Measurements from ENCODE around the gene MLANA.
A peak's percentile ranks its signal among the peaks of the same experiment; 100 is the strongest.
"Not testable (repeated sequence)": the region's sequence is repeated elsewhere in the genome, so short reads cannot be mapped to it uniquely, and the experiment has no call there.

The MLANA gene

DNA sequence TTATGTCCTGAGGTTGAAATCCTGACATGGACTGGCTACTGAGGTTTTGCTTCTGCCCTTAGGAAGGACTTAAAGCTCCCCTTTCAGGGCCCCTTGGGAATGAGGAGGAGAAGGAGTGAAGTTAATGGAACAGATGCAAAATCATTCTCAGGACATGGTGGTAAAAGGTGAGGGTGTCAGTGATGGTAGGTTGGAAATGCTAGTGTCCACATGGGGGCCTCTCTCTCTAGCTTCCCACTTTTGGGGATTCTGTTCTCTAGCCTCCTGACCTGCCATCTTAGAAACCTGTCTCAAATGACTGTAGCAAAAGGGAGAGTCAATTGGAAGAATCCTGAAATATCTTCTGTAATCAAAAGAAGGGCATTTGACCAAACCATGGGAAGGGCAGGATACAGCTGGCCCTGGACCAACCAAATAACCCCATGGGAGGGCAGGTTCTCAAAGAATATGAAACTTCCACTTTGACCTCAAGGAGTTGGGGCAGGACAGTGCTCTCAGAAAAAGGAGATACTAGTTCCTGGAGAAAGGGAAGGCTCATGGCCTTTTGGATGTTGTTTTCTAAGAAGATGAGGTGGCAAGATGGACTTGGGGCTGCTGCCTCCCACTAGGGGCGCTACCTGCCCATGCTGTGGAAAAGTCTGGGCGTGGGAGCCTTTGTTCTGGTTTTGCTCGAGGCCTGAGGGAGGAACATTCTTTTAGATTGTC is 21.2 kb upstream of the MLANA start:
- DNase-seq (ENCODE audit: low read depth) = no peak

DNA sequence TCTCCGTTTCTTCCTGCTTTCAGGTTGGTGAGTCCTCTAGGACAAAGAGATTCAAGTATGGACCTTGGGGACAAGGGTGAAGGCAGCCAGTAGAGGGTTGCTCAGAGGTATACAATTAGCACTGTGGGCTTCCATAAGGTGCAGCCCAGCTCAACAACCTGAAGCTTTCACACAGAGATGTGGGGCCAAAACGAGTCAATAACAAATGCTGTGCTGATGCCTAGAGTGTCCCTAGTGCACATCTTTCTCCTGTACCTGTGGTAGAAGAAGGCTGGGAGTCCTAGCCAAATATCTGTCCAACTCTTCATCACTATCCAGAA is 20.7 kb upstream of the MLANA start:
- DNase-seq (ENCODE audit: low read depth) = no peak

- DNase-seq (ENCODE audit: low read depth) = no peak
Observed at GRCh38 chr9:5870691-5871090, 20.0 kb upstream of the MLANA start.

- DNase-seq (ENCODE audit: low read depth) = no peak
Observed at GRCh38 chr9:5871785-5872184, 18.9 kb upstream of the MLANA start.

DNA sequence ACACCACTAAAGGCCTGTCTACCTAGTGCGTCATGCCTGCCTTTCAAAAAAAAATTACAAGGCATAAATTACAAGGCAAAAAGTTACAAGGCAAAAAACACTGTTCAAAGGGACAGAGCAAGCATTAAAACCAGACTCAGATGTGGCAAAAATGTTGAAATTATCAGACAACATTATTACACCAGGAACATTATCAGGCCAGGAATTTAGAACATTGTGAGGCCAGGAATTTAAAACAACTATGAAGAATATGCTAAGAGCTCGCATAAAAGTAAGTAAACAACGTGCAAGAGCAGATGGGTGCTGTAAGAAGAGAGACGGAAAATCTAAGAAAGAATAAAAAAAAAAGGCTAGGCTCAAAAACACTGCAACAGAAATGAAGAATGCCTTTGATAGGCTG is 18.2 kb upstream of the MLANA start:
- no peak for DNase-seq (ENCODE audit: low read depth)

DNA sequence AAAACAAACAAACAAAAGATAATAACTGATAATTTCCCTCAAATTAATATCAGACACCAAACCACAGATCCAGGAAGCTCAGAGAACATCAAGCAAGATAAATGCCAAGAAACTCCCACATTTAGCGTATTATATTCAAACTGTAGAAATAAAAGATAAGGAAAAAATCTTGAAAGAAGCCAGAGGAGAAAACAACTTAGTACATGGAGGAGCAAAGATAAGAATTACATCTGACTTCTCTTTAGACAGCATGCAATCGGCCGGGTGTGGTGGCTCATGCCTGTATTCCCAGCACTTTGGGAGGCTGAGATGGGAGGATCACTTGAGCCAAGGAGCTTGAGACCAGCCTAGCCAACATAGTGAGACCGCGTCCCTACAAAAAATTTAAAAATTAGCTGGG is 17.2 kb upstream of the MLANA start:
- no peak for DNase-seq (ENCODE audit: low read depth)

DNA sequence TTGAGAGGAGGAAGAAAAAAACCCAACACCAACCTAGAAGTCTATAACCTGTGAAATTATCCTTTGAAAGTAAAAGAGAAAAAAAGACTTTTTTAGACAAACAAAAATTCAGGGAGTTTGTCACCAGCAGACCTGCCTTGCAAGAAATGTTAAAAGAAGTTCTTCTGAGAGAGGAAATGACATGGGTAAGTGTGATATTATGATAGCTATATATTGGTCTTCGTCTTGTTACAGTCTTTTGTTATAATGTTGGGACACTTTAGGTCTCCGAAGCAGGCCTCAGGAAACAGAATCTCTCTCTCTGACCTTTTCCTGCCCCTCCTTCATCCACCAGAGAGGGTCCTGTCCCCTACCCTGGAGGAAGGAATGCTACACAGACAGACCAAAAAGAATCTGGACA is 16.6 kb upstream of the MLANA start:
- DNase-seq (ENCODE audit: low read depth) = no peak

DNA sequence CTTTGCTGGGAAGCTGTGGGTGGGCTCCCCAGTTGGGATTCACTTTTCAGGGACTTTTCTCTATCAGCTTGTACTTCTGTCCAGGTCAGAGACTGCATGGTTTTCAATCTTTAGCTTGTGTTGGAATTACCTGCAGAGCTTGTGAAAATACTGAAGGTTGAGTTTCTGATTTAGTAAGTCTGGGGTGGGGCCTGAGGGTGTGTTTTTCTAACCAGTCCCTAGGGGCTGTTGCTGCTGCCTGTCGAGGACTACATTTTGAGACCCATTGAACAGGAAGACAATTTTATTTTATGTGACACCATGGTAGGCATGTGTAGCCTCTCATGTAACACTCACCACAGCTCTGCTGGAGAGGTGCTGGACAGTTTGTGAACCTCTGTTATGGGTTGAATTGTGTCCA is 14.7 kb upstream of the MLANA start:
- no peak for DNase-seq (ENCODE audit: low read depth)

- DNase-seq (ENCODE audit: low read depth) = no peak
Observed at GRCh38 chr9:5876711-5877110, 14.0 kb upstream of the MLANA start.

DNA sequence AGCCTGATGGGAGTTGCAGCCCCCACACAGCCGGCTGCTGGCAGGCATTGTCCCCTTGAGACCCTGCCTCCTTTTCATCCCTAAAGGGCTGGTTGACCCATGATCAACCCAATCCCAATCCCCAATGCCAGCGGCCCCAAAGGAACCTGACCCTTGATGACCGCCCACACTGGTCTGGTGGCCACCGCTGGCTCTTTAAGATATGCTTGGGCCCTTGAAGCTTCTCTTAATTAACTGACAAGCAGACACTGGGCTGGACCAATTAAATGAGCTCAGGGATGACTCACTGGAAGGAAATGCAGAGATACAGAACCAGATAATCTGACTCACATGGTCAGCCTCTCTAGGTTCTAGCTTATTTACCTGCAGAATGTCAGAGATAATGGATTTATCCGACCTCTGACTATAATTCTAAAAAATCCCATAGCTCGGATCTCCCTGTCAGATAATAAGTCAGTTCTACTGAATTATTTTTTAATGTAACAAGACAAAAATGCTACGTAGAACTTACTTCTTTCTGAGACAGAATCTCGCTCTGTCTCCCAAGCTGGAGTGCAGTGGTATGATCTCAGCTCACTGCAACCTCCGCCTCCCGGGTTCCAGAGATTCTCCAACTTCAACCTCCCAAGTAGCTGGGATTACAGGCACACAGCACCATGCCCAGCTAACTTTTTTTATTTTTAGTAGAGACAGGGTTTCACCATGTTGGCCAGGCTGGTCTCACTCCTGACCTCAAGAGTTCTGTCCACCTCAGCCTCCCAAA is 11.1 kb upstream of the MLANA start:
- no peak for DNase-seq (ENCODE audit: low read depth)

DNA sequence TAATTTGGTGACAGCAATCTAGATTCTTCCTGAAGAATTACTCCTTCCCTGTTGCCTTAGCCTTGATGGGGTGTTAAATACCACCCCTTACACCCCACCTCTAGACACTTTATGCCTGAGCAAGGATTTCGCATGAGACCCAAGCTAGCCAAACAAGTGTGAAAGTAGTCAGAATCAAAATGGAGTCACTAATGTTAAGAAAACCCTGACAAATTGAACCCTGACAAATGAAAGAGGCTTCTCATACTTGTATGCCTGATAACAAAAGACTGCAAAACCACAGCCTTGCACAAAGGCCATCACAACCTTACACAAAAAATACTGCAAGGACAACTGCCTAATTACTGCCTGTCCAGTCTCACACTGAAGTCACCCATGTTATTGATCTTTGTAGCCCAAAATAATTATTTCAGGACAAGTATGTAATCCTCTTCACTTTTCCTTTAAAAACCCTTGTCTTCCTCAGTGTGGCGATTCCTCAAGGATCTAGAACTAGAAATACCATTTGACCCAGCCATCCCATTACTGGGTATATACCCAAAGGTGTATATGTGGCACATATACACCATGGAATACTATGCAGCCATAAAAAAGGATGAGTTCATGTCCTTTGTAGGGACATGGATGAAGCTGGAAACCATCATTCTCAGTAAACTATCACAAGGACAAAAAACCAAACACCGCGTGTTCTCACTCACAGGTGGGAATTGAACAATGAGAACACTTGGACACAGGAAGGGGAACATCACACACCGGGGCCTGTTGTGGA is 8.3 kb upstream of the MLANA start:
- not testable (repeated sequence) for DNase-seq (ENCODE audit: low read depth)

DNA sequence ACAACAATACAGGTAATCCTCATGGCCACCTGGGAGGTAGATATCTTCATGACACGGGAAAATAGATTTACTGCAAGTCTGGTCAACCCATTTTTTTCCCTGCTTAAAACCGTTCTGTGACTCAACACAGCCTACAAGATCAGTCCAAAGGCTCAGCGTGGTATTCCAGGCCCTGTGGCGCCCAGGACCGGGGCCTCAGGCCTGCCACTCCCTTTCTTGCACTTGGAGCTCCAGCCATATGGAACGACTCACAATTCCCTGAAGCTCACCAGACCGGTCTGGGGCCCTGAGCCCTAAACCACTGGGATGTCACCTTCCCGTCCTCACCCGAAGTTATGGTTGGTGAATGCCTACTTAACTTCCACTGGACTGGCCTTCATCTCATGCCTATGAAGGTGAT is 6.5 kb upstream of the MLANA start:
- DNase-seq (ENCODE audit: low read depth) = no peak

DNA sequence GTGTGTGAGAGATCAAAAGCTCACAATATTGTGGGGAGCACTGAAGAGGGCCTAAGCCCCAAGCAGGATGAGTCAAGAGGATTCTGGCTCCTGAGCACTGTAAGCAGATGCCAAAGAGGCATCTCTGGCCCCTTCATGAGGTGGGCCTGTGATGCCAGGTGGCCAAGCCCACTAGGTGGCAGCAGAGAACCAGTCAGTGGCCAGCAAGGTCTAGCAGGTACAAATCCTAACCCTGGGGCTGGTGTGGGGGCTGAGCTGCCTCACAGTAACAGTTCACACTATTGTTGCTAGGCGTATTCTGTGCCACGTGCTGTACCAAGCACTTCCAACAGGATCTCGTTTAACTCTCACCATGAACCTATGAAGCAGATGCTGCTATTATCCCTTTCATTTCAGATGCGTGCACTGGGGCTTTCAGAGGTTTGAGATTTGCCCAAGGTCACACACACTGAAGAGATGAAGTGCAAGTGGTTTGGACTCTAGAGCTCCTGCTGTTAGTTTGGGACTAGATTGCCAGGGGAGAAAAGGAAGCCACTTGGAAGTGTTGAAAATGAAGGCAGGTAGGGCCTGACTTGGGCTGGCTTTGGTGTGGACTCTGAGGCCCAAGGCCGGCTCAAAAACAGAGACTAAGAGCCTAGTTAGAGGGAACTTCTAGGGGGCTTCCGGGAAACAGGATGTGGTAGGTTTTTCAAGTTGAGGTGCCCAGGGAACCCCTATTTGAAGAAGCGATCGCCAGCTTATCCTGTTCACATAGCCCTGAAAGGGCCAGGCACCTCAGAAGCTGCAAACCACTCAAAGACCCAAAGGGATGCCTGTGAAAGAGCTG is 4.4 kb upstream of the MLANA start:
- peak; percentile 53 for DNase-seq (ENCODE audit: low read depth)

DNA sequence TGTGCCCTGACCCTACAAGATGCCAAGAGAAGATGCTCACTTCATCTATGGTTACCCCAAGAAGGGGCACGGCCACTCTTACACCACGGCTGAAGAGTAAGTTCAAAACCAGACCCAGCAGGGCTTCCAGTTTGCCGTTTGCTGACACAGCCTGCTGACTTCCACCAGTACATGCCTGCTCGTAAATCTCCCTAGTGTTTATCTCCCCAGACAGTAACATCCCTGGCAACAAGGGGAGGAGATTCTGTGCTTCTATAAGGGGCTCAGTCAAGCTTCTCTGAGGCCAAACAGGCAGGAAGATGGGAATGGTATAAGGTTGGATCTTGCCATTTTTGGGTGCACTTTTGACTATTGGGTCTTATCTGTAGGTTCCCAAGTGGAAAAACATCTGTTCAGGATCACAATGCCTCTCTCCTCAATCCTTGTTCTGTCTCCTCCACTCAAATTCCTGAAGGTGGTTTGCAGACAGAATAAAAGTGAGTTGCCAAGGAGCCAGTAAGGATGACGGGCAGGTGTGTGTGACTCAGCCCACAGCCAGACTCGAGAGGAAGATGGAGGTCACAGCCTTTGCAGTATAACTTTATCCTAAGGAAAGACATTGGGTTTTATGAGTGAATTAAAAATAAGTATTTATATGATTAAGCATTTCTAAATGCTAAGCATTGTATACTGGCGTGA is 1.9 kb downstream of the MLANA start:
- no peak for DNase-seq (ENCODE audit: low read depth)

GRCh38 chr9:5893134-5893505 is 2.4 kb downstream of the MLANA start:
- no peak for DNase-seq (ENCODE audit: low read depth)

DNA sequence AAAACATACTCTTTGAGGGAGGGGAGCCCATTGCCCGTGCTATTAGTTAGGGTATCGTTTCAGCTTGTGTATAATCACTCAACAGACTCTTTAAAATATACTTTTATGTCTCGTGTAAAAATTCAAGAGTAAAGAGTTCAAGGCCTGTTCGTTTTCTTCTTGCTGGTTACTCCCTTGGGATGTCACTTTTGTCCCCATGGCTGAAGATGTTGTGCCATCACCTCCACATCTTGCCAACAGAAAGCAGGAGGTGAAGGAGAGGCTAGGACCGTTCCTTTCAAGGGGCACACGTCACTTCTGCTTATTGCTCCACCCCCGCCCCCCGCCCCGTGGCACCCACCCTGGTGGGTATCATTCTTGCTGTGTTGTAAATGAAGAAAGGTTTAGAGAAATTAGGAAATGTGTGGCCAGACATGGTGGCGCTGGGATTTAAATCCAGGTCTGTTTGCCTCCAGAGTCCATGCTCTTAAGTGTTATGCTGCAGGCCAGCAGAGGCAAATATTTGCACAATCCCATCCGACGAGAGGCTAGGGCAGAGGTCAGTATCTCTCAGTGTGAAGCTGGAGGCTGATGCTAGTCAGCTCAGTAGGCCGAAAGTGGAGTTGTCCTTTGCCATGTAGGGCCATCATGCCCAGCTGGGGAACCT is 3.0 kb downstream of the MLANA start:
- no peak for DNase-seq (ENCODE audit: low read depth)

- no peak for DNase-seq (ENCODE audit: low read depth)
Observed at GRCh38 chr9:5894237-5894959, 3.7 kb downstream of the MLANA start.

GRCh38 chr9:5895782-5896181 is 5.1 kb downstream of the MLANA start:
- no peak for DNase-seq (ENCODE audit: low read depth)

GRCh38 chr9:5896863-5897262 is 6.2 kb downstream of the MLANA start:
- DNase-seq (ENCODE audit: low read depth) = no peak

DNA sequence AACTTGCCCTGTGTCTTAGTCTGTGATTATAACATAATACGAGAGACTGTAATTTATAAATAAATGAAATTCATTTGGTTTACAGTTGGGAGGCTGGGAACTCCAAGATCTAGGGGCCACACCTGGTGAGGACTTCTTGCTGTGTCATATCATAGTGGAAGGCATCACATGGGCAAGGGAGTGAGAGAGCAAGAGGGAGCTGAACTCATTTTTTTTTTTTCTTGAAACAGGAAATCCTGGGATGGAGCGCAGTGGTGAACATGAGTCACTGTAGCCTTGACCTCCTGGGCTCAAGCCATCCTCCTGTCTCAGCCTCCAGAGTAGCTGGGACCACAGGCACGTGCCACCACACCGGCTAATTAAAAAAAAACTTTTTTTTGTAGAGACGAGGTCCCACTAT is 7.2 kb downstream of the MLANA start:
- DNase-seq (ENCODE audit: low read depth) = no peak

DNA sequence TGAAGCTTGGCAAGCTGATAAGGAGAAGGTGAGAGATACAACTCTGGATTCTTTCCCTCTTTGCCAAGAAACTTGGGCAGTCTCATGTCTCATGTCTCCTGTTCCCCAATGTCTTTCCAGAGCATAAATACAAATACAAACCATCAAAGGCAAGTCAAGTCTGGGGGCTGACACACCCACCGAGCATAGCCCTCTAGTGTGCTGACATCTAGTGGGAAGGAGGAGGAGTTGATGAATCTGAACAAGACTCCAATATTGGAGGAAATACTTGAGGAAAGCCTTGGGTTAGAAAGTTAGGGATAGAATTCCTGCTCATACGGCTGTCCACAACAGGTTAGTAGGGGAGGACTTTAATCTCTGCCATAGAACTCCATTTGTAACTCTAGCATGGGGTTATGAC is 8.6 kb downstream of the MLANA start:
- no peak for DNase-seq (ENCODE audit: low read depth)

Data from stimulated activated CD8-positive, alpha-beta memory T cell treated with anti-CD3 and anti-CD28 coated beads, Interleukin-12 subunit alpha, Interleukin-12 subunit beta, amount 100 ng/mL, for 4 hours (primary cell).